GM18502 (cell line): ENCODE data around the gene CARD11.
"Not testable (repeated sequence)": the region's sequence is repeated elsewhere in the genome, so short reads cannot be mapped to it uniquely, and the experiment has no call there.

Experiments used
- ATAC-seq: cut with Tn5 transposase; IDR thresholded peaks from one replicate; pipeline ENCODE4 v1.9.1; 2021; ENCODE audit warnings: mild to moderate bottlenecking; ENCODE audit not compliant: unreplicated experiment, poor library complexity

CARD11 gene

GRCh38 chr7:3066506-3066905, 22.8 kb upstream of the CARD11 start:
- no peak for ATAC-seq

DNA sequence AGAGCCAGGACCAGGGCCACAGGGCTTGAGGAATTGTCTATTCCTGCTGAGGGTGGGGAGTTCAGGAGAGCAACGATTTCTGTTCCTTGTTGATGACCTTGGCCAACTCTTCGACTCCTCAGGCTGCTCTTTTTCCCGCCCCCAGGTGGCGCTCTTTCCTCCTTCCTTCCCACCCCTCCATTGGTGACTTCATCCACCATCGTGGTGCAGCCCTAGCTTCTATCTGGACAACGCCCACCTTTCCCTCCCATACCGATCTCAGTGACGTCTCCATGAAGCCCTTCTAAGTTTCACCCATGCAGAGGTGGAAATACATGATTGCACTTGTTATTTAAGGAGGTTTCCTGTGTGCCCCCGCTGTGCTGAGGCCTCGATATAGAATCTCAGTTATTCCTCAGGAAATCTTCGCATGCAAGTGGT, 22.1 kb upstream of the CARD11 start:
- ATAC-seq, result peak; percentile 38

DNA sequence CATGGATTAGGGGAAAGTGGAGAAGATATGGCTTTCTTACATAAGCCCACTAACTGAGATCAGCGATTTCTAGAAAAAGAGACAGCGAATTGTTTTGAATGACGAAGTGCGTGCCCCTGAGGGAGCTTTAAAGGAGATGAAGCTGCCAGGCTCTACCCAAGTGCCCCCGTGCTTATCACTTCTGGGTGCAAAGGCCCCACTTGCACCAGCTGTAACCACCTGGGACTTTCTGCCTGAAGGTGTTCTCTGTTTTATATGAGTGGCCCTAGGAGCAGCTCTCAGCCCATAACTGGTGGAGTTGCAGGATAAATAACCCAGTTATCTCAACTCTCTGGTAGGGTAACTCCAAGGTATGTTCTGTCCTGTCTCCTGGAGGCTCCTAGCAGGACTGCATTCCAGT, 20.4 kb upstream of the CARD11 start:
- ATAC-seq, result no peak

DNA sequence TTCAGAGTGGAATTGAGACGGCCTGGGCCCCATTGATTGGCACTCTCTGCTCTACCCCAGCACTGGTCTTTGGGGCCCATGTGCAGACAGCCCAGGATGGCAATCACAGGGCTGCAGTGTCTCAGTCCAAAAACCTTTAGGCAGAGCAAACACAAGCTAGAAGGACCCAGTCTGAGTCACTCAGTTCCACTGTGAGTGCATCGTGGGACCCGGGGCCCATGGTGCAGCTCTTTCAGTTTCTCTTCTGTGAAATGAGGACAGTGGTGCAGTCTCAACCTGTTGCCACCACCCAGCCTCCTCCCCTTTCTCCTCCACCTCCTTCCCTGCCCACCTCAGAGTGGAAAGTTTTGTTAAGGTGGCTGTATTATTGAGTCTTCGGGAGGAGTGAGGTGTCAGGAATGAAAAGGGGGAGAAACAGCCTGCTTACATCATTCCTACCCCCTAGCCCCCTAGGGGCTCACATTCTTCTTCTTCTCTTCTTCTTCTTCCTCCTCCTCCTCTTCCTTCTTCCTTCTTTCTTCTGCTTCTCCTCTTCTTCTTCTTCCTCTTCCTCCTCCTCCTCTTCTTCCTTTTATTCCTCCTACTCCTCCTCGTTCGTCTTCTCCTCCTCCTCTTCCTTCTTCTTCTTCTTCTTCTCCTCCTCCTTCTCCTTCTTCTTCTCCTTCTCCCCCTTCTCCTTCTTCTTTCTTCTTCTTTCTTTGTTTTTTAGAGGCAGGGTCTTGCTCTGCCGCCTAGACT, 19.5 kb upstream of the CARD11 start:
- ATAC-seq, result peak; percentile 94

GRCh38 chr7:3057066-3057420, 13.4 kb upstream of the CARD11 start:
- ATAC-seq, result no peak

DNA sequence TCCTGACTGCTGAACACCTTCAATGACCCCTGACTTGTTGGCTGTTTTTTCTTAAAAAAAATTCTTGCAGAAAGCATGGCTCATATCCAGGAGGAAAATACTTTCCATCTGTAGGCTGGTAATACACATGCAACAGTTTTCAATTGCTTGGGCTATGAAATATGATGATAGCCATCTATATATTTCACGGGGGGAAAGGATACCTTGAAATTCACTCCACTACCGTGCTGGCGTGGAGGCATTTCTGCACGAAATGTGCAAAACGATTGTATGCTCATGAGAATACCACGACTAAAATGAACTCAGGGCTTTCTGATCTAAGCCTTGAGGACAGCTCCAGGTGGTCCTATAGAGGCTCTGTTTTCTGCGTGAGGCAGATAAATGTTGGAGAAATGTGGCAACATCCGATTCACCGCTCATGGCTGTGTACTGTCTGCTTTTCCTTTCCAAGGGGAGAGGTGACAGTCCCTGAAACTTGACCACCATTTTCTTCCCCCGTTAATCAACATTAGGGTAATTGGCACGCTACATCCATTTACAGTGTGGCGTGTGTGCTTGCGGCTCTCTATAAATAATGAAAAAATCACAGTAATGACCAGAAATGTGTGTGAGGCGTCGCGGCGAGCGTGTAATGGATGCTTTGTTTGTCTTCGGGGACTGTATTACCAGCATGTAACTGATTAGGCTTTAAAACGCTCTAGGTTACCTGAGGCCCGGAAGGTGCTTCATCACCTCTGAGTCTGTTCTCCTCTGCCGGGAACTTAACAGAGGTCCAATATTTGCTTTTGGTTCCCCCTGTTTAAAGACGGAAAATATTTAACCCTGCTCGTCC, 12.8 kb upstream of the CARD11 start:
- no peak for ATAC-seq

DNA sequence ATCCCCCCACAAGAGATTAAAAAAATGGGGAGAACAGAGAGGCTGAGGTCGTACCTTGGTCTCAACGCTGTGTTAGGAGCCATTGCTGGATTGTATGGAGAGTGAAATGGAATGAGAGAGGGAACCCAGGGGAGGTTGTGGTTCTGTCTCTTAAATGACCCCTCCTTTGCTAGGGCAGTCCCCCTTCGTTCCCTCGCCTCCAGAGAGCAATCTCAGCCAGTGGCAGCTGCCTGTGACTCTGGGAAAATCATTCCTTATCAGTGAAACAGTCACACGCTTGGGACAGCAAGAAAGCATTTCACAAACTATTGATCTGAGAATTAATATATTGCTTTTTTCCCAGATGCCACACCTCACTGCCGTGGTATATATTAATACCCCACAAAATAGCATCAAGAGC, 12.0 kb upstream of the CARD11 start:
- no peak for ATAC-seq

GRCh38 chr7:3042861-3043489, 692 bp downstream of the CARD11 start:
- peak; percentile 71 for ATAC-seq

- no peak for ATAC-seq
Measured at GRCh38 chr7:3041986-3042675, 1.5 kb downstream of the CARD11 start.

- peak; percentile 38 for ATAC-seq
Measured at GRCh38 chr7:3039787-3040186, 3.9 kb downstream of the CARD11 start.

- ATAC-seq, result not testable (repeated sequence)
Measured at GRCh38 chr7:3038011-3038410, 5.7 kb downstream of the CARD11 start.

- peak; percentile 35 for ATAC-seq
Measured at GRCh38 chr7:3037259-3037658, 6.4 kb downstream of the CARD11 start.

GRCh38 chr7:3034591-3035150, 9.0 kb downstream of the CARD11 start:
- no peak for ATAC-seq

DNA sequence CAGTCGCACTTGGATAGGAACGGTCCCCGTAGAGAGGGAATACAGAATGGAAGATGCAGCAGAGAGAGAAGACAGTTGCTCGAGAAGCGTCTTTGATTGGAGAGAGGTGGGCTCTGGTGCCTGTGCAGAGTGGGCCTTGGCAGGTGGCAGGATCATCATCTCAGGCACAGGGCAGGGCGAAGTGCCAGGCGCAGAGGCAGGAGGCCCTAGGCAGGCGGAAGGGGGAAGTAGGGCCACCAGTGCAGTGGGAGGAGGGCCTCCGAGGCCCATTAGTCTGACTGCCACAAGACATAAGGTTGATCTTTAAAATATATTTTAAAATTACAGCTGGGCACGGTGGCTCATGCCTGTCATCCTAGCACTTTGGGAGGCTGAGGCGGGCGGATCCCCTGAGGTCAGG, 10.1 kb downstream of the CARD11 start:
- no peak for ATAC-seq

DNA sequence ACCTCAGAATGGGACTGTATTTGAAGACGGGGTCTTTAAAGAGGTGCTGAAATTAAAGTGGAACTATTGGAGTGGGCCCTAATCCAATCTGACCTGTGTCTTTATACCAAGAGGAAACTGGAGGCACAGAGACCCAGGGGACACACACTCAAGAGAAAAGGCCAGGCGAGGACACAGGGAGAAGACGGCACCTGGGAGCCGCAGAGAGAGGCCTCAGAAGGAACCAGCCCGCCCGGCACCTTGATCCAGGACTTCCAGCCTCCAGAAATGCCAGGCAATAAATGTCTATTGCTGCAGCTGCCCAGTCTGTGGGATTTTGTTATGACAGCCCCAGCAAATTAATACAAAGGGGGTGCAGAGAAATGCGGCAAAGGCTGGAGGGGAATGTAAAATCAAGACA, 10.5 kb downstream of the CARD11 start:
- ATAC-seq, result no peak

DNA sequence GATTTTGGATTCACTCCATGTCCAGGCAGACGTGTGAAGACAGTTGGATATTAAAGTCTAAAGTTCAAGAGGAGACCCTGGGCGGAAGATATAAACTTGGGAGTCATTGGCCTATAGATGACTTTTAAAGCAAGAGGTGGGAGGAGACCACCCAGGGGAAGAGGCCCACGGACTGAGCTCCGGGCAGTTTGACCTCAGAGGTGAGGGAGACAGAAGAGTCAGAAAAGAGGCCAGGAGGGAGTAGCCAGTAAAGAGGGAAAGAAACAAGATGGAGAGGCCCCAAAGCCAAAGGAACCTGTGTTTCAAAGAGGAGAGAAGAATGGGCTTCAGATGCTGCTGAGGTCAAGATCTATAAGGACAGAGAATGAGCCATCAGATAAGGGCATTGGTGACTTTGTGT, 11.4 kb downstream of the CARD11 start:
- no peak for ATAC-seq

- no peak for ATAC-seq
Measured at GRCh38 chr7:3029138-3029537, 14.5 kb downstream of the CARD11 start.

- no peak for ATAC-seq
Measured at GRCh38 chr7:3028758-3029093, 14.9 kb downstream of the CARD11 start.

GRCh38 chr7:3028071-3028757, 15.5 kb downstream of the CARD11 start:
- no peak for ATAC-seq
